Measurements from ENCODE around the gene MANBA. TPM values are rescaled to one million over a fixed set of nuclear protein-coding genes. Genes with fewer than 3 reads are reported as not detected.

MANBA gene
- polyA plus RNA-seq, 1 donor from 2014 or later, result 32.4 TPM

DNA sequence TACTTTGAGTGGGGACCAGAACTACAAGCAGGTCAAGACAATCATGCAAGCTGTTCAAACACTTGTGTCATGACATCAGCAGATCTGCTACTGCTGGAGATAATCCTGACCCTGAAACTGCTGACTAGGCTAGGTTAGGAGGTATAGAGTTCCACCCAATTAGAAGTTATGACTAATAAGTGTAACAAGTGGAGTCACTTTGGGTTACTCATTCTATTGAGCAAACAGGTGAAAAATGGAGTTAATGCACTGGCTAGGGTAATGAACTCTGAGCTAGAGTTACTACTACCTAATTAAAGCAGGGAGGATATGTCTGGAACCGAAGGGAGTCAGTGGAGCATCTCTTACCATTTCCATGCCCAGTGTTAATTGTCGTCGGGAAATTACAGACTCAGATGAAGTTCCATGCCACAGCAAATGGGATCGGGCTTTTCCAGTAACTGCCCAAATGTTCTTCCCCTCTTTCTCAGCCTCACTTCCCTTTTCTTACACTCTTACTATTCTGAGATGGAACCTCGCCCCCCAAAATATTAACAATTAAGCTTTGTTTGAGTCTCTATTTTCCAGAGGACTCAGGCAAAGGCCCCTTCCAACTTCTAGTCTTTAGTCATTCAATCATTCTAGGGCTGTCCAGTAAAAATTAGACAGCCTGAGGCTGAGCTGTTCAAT, 19.8 kb upstream of the MANBA start:
- H3K27ac Mint-ChIP-seq, result no peak overlapping the region
- H3K4me3 Mint-ChIP-seq, result no peak overlapping the region
- H3K4me1 Mint-ChIP-seq, result no peaks in the 10 kb centered on the region
- H3K27me3 Mint-ChIP-seq, result no peaks in the 10 kb centered on the region
- no peaks in the 10 kb centered on the region for H3K9me3 Mint-ChIP-seq
- H3K36me3 Mint-ChIP-seq, result no peaks in the 10 kb centered on the region

DNA sequence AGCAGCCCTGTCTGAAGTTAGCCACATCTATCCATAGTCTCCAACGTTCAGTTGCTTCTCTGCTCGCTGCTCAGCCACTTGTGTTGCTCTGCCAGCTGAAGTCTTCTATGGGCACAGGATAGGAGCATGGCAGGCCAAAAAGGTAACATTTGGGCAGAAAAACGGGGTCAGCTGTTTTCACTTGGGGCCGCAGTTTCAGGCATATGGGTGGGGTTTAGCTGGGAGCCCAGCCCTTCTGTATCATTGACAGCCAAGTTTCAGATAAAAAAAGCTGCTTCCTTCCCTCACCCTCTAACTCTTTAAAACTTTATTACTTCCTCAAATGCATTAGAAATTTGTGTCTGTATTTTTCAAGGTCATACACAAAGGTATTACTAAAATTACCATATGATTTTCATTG, 18.4 kb upstream of the MANBA start:
- Mint-ChIP-seq H3K9me3 (no peaks in the 10 kb centered on the region), H3K4me3 (no peak overlapping the region), H3K27ac (no peak overlapping the region)

DNA sequence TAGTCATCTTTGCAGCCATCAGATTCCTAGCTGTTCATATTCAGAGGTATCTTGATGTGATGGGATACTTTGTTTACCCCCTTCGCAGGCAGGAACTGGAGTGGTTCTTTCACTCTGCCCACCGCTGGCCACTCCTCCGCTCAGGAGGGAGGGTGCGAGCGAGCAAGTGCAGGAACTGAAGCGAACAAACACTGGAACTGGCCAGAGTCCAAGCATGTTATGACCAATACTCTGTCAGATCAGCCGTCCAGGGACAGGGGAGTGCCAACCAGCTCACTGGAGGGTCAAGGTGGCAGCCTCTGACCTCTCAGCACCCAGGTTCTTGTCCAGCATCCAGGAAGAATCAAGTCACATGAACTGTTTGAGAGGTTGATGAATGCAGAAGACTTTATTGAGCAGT, 18.0 kb upstream of the MANBA start:
- no peaks in the 10 kb centered on the region for H3K9me3 Mint-ChIP-seq
- H3K4me3 Mint-ChIP-seq, result peak overlapping the region in 1 of 4 donors; percentile 43
- H3K27ac Mint-ChIP-seq, result no peak overlapping the region
- H3K27me3 Mint-ChIP-seq, result no peaks in the 10 kb centered on the region
- H3K4me1 Mint-ChIP-seq, result no peaks in the 10 kb centered on the region
- no peaks in the 10 kb centered on the region for H3K36me3 Mint-ChIP-seq

More for the DNA sequence above, 18.4 kb upstream of the MANBA start:
- no peaks in the 10 kb centered on the region for H3K4me1 Mint-ChIP-seq
- H3K27me3 Mint-ChIP-seq, result no peaks in the 10 kb centered on the region
- H3K36me3 Mint-ChIP-seq, result no peaks in the 10 kb centered on the region

DNA sequence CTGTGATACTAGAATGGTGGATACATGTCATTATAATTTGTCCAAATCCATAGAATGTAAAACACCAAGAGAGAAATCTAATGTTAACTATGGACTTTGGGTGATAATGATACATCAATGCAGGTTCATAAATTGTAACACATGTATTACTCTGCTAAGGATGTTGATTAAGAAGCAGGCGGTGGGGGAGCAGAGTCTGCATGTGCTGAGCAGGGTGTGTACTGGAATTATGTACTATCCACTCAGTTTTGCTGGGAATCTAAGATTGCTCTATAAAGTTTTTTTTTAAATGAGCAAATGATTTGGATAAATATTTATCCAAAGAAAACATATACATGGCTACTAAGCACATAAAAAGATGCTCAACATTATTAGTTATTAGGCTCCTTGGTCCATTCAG, 15.0 kb upstream of the MANBA start:
- Mint-ChIP-seq H3K27ac (no peak overlapping the region), H3K27me3 (no peaks in the 10 kb centered on the region), H3K9me3 (no peaks in the 10 kb centered on the region), H3K36me3 (no peaks in the 10 kb centered on the region), H3K4me3 (no peak overlapping the region), H3K4me1 (no peaks in the 10 kb centered on the region)

DNA sequence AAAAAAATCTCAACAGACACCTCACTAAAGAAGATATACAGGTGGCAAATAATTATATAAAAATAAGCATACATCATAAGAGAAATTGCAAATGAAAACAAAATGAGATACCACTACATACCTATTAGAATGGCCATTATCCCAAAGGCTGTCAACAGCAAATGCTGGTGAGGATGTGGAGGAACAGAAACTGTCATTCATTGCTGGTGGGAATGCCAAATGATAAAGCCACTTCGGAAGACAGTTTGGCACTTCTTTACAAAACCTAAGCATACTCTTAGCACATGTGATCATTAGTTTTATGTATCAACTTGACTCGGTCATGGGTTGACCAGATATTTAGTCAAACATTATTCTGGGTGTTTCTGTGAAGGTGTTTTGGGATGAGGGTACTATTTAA, 13.5 kb upstream of the MANBA start:
- Mint-ChIP-seq H3K36me3 (no peaks in the 10 kb centered on the region), H3K4me3 (no peak overlapping the region), H3K27ac (no peak overlapping the region), H3K4me1 (no peaks in the 10 kb centered on the region), H3K9me3 (no peaks in the 10 kb centered on the region), H3K27me3 (no peaks in the 10 kb centered on the region)

DNA sequence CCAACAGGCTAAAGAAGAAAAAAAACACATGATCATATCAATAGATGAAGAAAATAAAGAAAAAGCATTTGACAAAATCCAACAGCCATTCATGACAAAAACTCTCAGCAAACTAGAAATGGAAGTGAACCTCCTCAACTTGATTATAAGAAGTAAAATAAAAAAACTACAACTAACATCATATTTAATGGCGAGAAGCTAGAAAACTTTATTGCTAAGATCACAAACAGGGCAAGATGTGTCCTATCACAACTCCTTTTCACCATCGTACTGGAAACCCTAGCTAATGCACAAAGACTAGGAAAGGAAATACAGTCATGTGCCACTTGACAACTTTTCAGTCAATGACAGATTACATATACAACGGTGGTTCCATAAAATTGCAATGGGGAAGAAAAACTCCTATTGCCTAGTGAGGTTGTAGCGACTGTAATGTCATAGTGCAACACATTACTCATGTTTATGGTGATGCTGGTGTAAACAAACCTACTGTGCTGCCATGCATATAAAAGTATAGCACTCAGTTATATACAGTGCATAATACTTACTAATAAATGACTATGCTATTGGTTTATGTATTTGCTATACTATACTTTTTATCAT, 12.1 kb upstream of the MANBA start:
- Mint-ChIP-seq H3K4me1 (no peaks in the 10 kb centered on the region), H3K27me3 (no peaks in the 10 kb centered on the region), H3K4me3 (no peak overlapping the region), H3K27ac (no peak overlapping the region), H3K9me3 (no peaks in the 10 kb centered on the region), H3K36me3 (no peaks in the 10 kb centered on the region)

DNA sequence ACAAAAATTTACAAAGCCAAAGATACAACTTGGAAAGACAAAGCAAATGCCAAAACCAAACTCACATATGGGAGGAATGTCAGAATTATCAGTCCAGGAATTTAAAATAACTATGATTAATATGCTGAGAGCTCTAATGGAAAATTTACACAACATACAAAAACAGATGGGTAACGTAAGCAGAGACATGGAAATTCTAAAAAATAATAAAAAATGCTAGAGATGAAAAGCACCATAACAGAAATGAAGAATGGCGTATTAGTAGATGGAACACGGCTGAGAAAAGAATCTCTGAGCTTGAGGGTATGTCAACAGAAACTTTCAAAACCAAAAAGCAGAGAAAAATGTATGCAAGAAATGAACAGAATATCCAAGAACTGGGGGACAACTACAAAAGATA, 4.1 kb upstream of the MANBA start:
- Mint-ChIP-seq H3K4me1 (peaks cover 3 to 10% (median 7%) of the 10 kb centered on the region in 3 donors), H3K27me3 (peaks cover 5% of the 10 kb centered on the region), H3K4me3 (no peak overlapping the region), H3K36me3 (peaks cover 2% of the 10 kb centered on the region), H3K9me3 (peaks cover 0 to 3% (median 0%) of the 10 kb centered on the region in 3 donors), H3K27ac (no peak overlapping the region)

DNA sequence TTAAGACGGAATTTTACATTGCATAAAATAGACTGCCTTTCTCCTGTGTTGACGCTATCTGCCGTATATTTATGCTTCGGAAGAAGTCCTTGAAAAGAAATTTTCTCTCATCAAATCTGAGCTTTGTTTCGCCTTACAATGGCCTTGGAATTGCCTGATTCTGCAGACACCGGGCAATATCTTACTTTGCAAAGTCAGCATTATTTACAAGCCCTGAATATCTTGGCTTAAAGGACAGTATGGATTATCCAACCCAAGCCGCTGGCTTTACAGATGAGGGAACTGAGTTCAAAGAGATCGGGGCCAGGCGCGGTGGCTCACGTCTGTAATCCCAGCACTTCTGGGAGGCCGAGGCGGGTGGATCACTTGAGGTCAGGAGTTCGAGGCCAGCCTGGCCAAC, 1.1 kb upstream of the MANBA start:
- Mint-ChIP-seq H3K4me1 (peaks cover 18 to 35% (median 30%) of the 10 kb centered on the region in 3 donors), H3K36me3 (peaks cover 2% of the 10 kb centered on the region), H3K27ac (peak overlapping the region; percentile 4 to 85 (median 31)), H3K9me3 (peaks cover 0 to 3% (median 0%) of the 10 kb centered on the region in 3 donors), H3K4me3 (peak overlapping the region in 2 of 4 donors; percentile 83 to 95), H3K27me3 (peaks cover 5% of the 10 kb centered on the region)

DNA sequence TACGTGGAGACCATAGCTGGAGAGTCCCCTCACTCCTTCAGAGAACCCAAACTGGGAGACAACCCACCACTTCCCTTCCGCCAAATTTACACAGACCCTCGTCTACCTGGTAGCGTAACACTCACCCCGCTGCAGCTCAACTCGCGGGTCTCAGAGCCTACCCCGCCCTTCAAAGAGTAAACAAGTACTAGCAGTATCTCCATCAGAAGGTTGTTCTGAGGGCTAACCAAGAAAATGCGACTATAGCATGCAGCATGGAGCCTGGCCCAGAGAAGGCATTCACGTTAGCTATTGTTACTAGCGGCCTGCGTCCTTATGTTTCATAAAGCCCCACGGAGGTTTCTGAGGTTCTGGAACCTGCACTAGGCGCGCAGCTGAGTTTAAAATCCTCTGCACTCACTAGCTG, 531 bp upstream of the MANBA start:
- H3K4me1 Mint-ChIP-seq, result peaks cover 18 to 37% (median 30%) of the 10 kb centered on the region in 3 donors
- H3K36me3 Mint-ChIP-seq, result peaks cover 2% of the 10 kb centered on the region
- peak overlapping the region; percentile 83 to 97 (median 94) for H3K4me3 Mint-ChIP-seq
- peaks cover 0 to 3% (median 0%) of the 10 kb centered on the region in 3 donors for H3K9me3 Mint-ChIP-seq
- peak overlapping the region; percentile 85 to 98 (median 91) for H3K27ac Mint-ChIP-seq
- H3K27me3 Mint-ChIP-seq, result peaks cover 5% of the 10 kb centered on the region

DNA sequence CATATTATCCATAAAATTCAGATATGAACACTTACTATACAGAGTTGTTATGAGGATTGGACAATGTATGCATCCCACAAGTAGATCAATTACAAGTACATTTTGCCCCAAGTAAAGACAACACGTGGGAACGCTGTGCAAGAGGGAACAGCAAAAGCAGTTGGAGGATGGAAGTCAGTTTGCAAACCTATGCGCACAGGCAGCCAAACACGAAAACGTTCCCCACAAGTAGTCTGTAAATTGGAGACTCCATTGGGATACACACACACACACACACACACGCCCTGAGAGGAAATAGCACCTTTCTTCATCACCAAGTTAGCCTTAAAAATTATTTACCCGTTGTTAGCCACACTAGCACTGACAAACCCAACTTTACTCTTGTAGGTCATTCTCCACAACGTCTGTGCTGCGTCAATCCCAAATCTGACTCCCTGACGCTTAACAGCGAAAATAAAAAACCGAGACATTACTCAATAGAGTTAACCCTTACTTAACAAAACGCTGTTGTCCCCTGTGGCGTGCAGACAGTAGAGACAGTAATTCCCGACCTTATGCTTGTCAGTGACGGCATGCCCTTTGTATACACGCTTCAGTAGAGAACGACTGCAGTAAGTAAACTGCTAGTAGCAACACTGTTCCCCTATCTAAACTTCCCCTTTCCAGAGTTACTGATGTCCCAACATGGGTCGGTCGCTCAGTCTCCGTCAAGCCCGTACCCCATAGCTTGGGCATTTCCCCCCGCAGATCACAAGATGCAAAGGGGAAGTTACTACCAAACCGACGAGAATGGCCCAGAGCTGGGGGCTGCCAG, 730 bp downstream of the MANBA start:
- Mint-ChIP-seq H3K27me3 (peaks cover 2% of the 10 kb centered on the region), H3K36me3 (no peaks in the 10 kb centered on the region), H3K9me3 (peaks cover 0 to 2% (median 0%) of the 10 kb centered on the region in 3 donors), H3K4me3 (peak overlapping the region; percentile 83 to 97 (median 94)), H3K4me1 (peaks cover 18 to 44% (median 32%) of the 10 kb centered on the region in 3 donors), H3K27ac (peak overlapping the region; percentile 85 to 98 (median 96))

DNA sequence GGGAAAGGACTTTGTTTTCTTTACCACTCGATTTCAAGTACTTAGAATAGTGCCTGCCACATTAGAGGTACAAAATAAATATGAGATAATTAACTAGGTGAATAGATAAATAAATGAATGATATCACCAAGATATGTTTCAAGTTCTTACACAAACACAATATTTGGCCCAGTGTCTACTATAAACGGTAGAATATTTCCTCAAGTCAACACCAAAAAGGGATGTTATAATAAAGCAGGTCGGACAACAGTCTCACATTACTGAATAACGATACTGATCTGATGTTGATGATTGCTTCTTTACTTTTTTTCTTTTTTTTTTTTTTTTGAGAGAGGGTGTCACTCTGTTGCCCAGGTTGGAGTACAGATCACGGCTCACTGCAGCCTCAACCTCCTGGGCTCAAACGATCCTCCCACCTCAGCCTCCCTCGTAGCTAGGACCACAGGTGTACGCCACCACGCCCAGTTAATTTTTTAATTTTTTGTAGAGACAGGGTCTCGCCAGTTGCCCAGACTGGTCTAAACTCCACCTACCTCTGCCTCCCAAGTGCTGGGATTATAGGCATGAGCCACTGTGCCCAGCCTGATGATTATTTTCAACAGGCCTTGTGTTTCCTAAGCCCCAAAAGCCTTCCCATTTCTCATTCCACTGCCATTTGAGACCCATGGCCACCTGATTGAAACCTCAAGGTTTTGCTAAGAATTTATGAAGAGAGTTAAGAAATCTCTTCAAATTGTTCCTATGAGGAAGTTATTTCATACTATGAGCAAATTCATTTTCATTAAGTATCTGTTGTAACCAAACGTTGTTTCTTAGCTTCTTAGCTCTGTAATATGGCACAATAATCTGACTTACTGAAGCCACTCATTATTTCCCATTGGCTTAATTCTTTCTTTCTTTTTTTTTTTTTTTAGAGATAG, 2.3 kb downstream of the MANBA start:
- Mint-ChIP-seq H3K36me3 (peaks cover 3% of the 10 kb centered on the region), H3K27me3 (no peaks in the 10 kb centered on the region), H3K4me1 (peaks cover 18 to 47% (median 32%) of the 10 kb centered on the region in 3 donors), H3K27ac (peak overlapping the region in 2 of 3 donors; percentile 7 to 98), H3K9me3 (no peaks in the 10 kb centered on the region), H3K4me3 (peak overlapping the region in 3 of 4 donors; percentile 83 to 97 (median 92))

DNA sequence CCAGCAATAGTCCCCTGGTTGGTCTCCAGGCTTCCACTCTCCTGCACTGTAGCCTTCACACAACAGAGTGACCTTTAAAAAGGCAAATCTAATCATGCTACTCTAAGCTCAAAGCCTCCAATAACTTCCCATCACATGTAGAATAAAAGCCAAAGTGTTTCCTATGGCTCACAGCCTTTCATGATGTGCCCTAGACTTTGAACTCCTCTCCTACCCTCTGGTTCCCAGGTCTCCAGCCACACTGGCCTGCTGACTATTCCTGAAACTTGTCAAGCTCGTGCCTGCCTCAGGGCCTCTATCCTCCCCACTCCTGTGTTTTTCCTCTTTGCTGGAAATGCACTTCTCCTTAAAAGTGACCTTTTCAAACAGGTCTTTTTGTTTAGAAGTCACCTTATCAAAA, 3.1 kb downstream of the MANBA start:
- Mint-ChIP-seq H3K4me3 (peak overlapping the region; percentile 0 to 44 (median 10)), H3K9me3 (no peaks in the 10 kb centered on the region), H3K27ac (peak overlapping the region in 2 of 3 donors; percentile 7 to 17)

DNA sequence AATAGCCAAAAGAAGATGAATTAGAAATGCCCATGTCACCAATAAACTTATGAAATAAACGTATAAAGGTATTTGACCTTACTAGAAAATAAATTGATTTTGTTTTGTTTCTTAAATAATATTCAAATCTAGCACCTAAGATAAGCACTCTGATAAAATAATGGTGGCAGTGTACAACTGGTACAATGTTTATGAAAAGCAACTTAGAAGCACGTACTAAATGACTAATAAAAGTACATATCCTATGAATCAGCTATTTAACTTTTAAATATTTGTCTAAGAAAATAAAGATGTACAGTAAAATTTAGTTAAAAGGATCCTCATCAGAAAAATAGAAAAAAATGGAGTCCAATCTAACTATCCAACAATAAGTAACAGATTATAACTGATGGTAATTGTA, 6.7 kb downstream of the MANBA start:
- no peaks in the 10 kb centered on the region for H3K27me3 Mint-ChIP-seq

More for the DNA sequence above, 3.1 kb downstream of the MANBA start:
- no peaks in the 10 kb centered on the region for H3K27me3 Mint-ChIP-seq
- H3K36me3 Mint-ChIP-seq, result peaks cover 3% of the 10 kb centered on the region
- H3K4me1 Mint-ChIP-seq, result peaks cover 18 to 47% (median 32%) of the 10 kb centered on the region in 3 donors

DNA sequence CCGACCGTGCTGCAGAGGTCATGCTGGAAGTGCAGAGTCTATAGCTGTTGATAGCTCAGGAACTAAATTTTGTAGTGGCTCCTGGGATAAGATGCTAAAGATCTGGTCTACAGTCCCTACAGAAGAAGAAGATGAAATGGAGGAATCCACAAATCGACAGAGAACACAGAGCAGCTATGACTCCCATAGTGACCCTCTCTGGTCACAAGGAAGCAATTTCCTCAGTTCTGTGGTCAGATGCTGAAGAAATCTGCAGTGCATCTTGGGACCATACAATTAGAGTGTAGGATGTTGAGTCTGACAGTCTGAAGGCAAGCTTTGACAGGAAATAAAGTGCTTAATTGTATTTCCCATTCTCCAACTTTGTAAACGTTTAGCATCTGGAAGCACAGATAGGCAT, 8.8 kb downstream of the MANBA start:
- H3K9me3 Mint-ChIP-seq, result no peaks in the 10 kb centered on the region
- H3K4me1 Mint-ChIP-seq, result peaks cover 2 to 21% (median 8%) of the 10 kb centered on the region in 3 donors
- no peaks in the 10 kb centered on the region for H3K27me3 Mint-ChIP-seq
- H3K36me3 Mint-ChIP-seq, result peaks cover 4% of the 10 kb centered on the region
- no peak overlapping the region for H3K4me3 Mint-ChIP-seq
- H3K27ac Mint-ChIP-seq, result no peak overlapping the region

More for the DNA sequence above, 6.7 kb downstream of the MANBA start:
- peaks cover 4% of the 10 kb centered on the region for H3K36me3 Mint-ChIP-seq
- no peak overlapping the region for H3K27ac Mint-ChIP-seq
- H3K4me3 Mint-ChIP-seq, result no peak overlapping the region
- H3K9me3 Mint-ChIP-seq, result no peaks in the 10 kb centered on the region
- peaks cover 17 to 34% (median 23%) of the 10 kb centered on the region in 3 donors for H3K4me1 Mint-ChIP-seq
